H9 (cell line): Measurements from ENCODE around the gene CCL24. TPM values are rescaled to one million over a fixed set of nuclear protein-coding genes. Genes with fewer than 3 reads are reported as not detected.

Experiments used
- DNase-seq: peaks from one replicate; pipeline ENCODE4 v3.0.0-alpha.2; 2017
- H2AFZ ChIP-seq: one replicate; pipeline ENCODE4 v1.6.1; 2013; ENCODE audit warnings: mild to moderate bottlenecking, low read length, control low read depth, moderate library complexity
- H2AK5ac ChIP-seq: 2 replicates; pipeline ENCODE4 v1.6.1; 2013; ENCODE audit warnings: low read length, control low read depth, mixed read lengths; ENCODE audit not compliant: insufficient read length
- H2BK120ac ChIP-seq: one replicate; pipeline ENCODE4 v1.6.1; 2013; ENCODE audit warnings: low read depth, mild to moderate bottlenecking, low read length, control low read depth, inconsistent platforms; ENCODE audit not compliant: poor library complexity, severe bottlenecking
- H2BK12ac ChIP-seq: 2 replicates; pipeline ENCODE4 v1.6.1; 2013; ENCODE audit warnings: low read length, control low read depth, mixed read lengths, low read depth; ENCODE audit not compliant: insufficient read length
- H2BK15ac ChIP-seq: 2 replicates; pipeline ENCODE4 v1.6.1; 2013; ENCODE audit warnings: low read depth, low read length, control low read depth
- H2BK20ac ChIP-seq: one replicate; pipeline ENCODE4 v1.6.1; 2013; ENCODE audit warnings: low read depth, mild to moderate bottlenecking, low read length, control low read depth, inconsistent platforms; ENCODE audit not compliant: poor library complexity, severe bottlenecking
- H2BK5ac ChIP-seq: 2 replicates; pipeline ENCODE4 v1.6.1; 2013; ENCODE audit warnings: low read length, control low read depth, mixed read lengths; ENCODE audit not compliant: insufficient read length
- H3K14ac ChIP-seq: 2 replicates; pipeline ENCODE4 v1.6.1; 2013; ENCODE audit warnings: low read length, control low read depth; ENCODE audit not compliant: insufficient read depth
- H3K18ac ChIP-seq: 2 replicates; pipeline ENCODE4 v1.6.1; 2013; ENCODE audit warnings: low read depth, mild to moderate bottlenecking, mixed read lengths, low read length, control low read depth; ENCODE audit not compliant: insufficient read length
- H3K23ac ChIP-seq: 2 replicates; pipeline ENCODE4 v1.6.1; 2013; ENCODE audit warnings: low read length, control low read depth, mixed read lengths, low read depth; ENCODE audit not compliant: insufficient read length
- H3K23me2 ChIP-seq: 2 replicates; pipeline ENCODE4 v1.6.1; 2013; ENCODE audit warnings: low read depth, mild to moderate bottlenecking, mixed read lengths, low read length, control low read depth; ENCODE audit not compliant: insufficient read length, poor library complexity, severe bottlenecking
- H3K27ac ChIP-seq: 2 replicates; pipeline ENCODE4 v1.5.1; 2013; ENCODE audit warnings: low read length, control low read depth, mixed read lengths, low read depth; ENCODE audit not compliant: insufficient read length
- H3K27me3 ChIP-seq: 2 replicates; pipeline ENCODE4 v1.6.1; 2013; ENCODE audit warnings: low read length, control low read depth, inconsistent platforms; ENCODE audit not compliant: insufficient read depth
- H3K4ac ChIP-seq: 2 replicates; pipeline ENCODE4 v1.6.1; 2013; ENCODE audit warnings: low read depth, mild to moderate bottlenecking, control low read depth, inconsistent platforms, low read length, moderate library complexity
- H3K4me1 ChIP-seq: 2 replicates; pipeline ENCODE4 v1.6.1; 2013; ENCODE audit warnings: low read length, control low read depth, inconsistent platforms; ENCODE audit not compliant: insufficient read depth
- H3K4me2 ChIP-seq: 2 replicates; pipeline ENCODE4 v1.6.1; 2013; ENCODE audit warnings: low read length, control low read depth, mixed read lengths; ENCODE audit not compliant: insufficient read length, insufficient read depth
- H3K56ac ChIP-seq: 2 replicates; pipeline ENCODE4 v1.6.1; 2013; ENCODE audit warnings: low read depth, mild to moderate bottlenecking, mixed read lengths, low read length, control low read depth; ENCODE audit not compliant: insufficient read length
- H3K79me1 ChIP-seq: 2 replicates; pipeline ENCODE4 v1.6.1; 2013; ENCODE audit warnings: low read depth, mild to moderate bottlenecking, moderate library complexity, low read length, control low read depth, inconsistent platforms; ENCODE audit not compliant: insufficient read depth, poor library complexity, severe bottlenecking
- H3K79me2 ChIP-seq: 2 replicates; pipeline ENCODE4 v1.6.1; 2013; ENCODE audit warnings: low read length, control low read depth, inconsistent platforms; ENCODE audit not compliant: insufficient read depth
- H3K9ac ChIP-seq: 2 replicates; pipeline ENCODE4 v1.6.1; 2013; ENCODE audit warnings: low read length, control low read depth, mixed read lengths; ENCODE audit not compliant: insufficient read length; ENCODE audit errors: extremely low read depth
- H3K9me3 ChIP-seq: one replicate; pipeline ENCODE4 v1.6.1; 2013; ENCODE audit warnings: low read depth, low read length, inconsistent platforms; ENCODE audit not compliant: control insufficient read depth
- H3T11ph ChIP-seq: one replicate; pipeline ENCODE4 v1.6.1; 2013; ENCODE audit warnings: mild to moderate bottlenecking, low read length, control low read depth, inconsistent platforms
- H4K20me1 ChIP-seq: one replicate; pipeline ENCODE4 v1.6.1; 2013; ENCODE audit not compliant: control insufficient read depth, insufficient read length, insufficient read depth
- H4K5ac ChIP-seq: 2 replicates; pipeline ENCODE4 v1.6.1; 2013; ENCODE audit warnings: low read depth, mild to moderate bottlenecking, mixed read lengths, low read length, control low read depth; ENCODE audit not compliant: insufficient read length
- H4K8ac ChIP-seq: replicated peaks from 2 replicates; pipeline ENCODE4 v1.6.1; 2013; ENCODE audit warnings: low read length, control low read depth, mixed read lengths, low read depth; ENCODE audit not compliant: insufficient read length
- H4K91ac ChIP-seq: 2 replicates; pipeline ENCODE4 v1.6.1; 2013; ENCODE audit warnings: low read depth, mild to moderate bottlenecking, moderate library complexity, mixed read lengths, low read length, control low read depth; ENCODE audit not compliant: insufficient read length
- H3K27ac Mint-ChIP-seq, 3 experiments: 2 replicates in 2 of 3; 3 replicates in 1 of 3; pipeline ENCODE4 v1.8.0; 2020 to 2021; ENCODE audit warnings: mixed read lengths in 3 of 3, mild to moderate bottlenecking in 1 of 3, moderate library complexity in 1 of 3
- H3K27me3 Mint-ChIP-seq: 2 replicates; pipeline ENCODE4 v1.8.0; 2021; ENCODE audit warnings: low read depth, mild to moderate bottlenecking, moderate library complexity, mixed read lengths
- H3K36me3 Mint-ChIP-seq, 3 experiments: 2 replicates in 2 of 3; 3 replicates in 1 of 3; pipeline ENCODE4 v1.8.0; 2020 to 2021; ENCODE audit warnings: low read depth in 3 of 3, mixed read lengths in 3 of 3; ENCODE audit not compliant: insufficient read depth in 1 of 3
- H3K4me1 Mint-ChIP-seq, 2 experiments: 2 replicates each; pipeline ENCODE4 v1.8.0; 2020; ENCODE audit warnings: mixed read lengths in 2 of 2
- H3K4me3 Mint-ChIP-seq, 2 experiments: 2 replicates in 1 of 2; 3 replicates in 1 of 2; pipeline ENCODE4 v1.8.0; 2020 to 2021; ENCODE audit warnings: mild to moderate bottlenecking in 2 of 2, mixed read lengths in 2 of 2, moderate library complexity in 1 of 2
- H3K9me3 Mint-ChIP-seq, 2 experiments: 2 replicates in 1 of 2; 3 replicates in 1 of 2; pipeline ENCODE4 v1.8.0; 2020; ENCODE audit warnings: mild to moderate bottlenecking in 2 of 2, mixed read lengths in 2 of 2, moderate library complexity in 1 of 2
- CTCF ChIP-seq: fragments of 200-600 bp; sonication (generic); conservative IDR thresholded peaks from 3 replicates; pipeline ENCODE4 v1.8.0; 2021; ENCODE audit warnings: antibody characterized with exemption, mild to moderate bottlenecking
- WGBS: extraction: QIAGEN DNeasy Blood & Tissue Kit; methylation state at CpG from one replicate; pipeline ENCODE4 v1.1.7; 2013; ENCODE audit warnings: missing lambda C conversion rate, low lambda C conversion rate, mixed read lengths; ENCODE audit not compliant: insufficient read length; ENCODE audit errors: extremely low coverage; 5-methylcytosine and 5-hydroxymethylcytosine counted together
- total RNA-seq: library from RNA; stranded (reverse); gene quantifications from 2 replicates; pipeline ENCODE4 v1.2.1, GENCODE V29; 2021

The CCL24 gene
- total RNA-seq, 1 experiment from 2014 or later: not detected

- Histone ChIP-seq H3K9ac (no peak overlapping the region), H3K4ac (no peak overlapping the region), H3K56ac (no peak overlapping the region), H3T11ph (no peak overlapping the region), H3K4me1 (no peaks in the 10 kb centered on the region), H3K27ac (no peak overlapping the region), H2BK12ac (no peak overlapping the region), H2AFZ (no peak overlapping the region), H3K9me3 (no peaks in the 10 kb centered on the region), H3K14ac (no peak overlapping the region), H3K23me2 (no peaks in the 10 kb centered on the region), H2BK20ac (no peak overlapping the region), H3K23ac (no peak overlapping the region), H3K18ac (no peak overlapping the region), H2BK5ac (no peak overlapping the region), H3K27me3 (no peaks in the 10 kb centered on the region; the same call in 1 of the 2 replicates), H4K20me1 (no peaks in the 10 kb centered on the region), H4K91ac (no peak overlapping the region), H3K4me2 (no peak overlapping the region), H2BK15ac (no peak overlapping the region), H3K79me1 (no peaks in the 10 kb centered on the region), H4K8ac (no peak overlapping the region), H3K79me2 (no peaks in the 10 kb centered on the region), H2BK120ac (no peak overlapping the region), H4K5ac (no peak overlapping the region), H2AK5ac (no peak overlapping the region)
- no CpG with 5 or more reads among the region's 10 CpGs for WGBS
- no peak overlapping the region for H3K27ac Mint-ChIP-seq
- no peaks in the 10 kb centered on the region for H3K36me3 Mint-ChIP-seq
- H3K9me3 Mint-ChIP-seq: no peaks in the 10 kb centered on the region; a peak in 1 of 5 replicates
- no peak overlapping the region for H3K4me3 Mint-ChIP-seq
- TF ChIP-seq CTCF: no peak
- no peak for DNase-seq
- H3K4me1 Mint-ChIP-seq: no peaks in the 10 kb centered on the region
- H3K27me3 Mint-ChIP-seq: peaks cover 14% of the 10 kb centered on the region
These were observed 1.9 kb upstream of the CCL24 start for GRCh38 chr7:75815418-75816064.
